GM21367 (cell line): ENCODE results near the gene TECPR1.
A peak's percentile ranks its signal among the peaks of the same experiment; 100 is the strongest.

Experiments
- ATAC-seq: cut with Tn5 transposase; IDR thresholded peaks from one replicate; pipeline ENCODE4 v1.9.1; 2021; ENCODE audit not compliant: unreplicated experiment

TECPR1 gene

DNA sequence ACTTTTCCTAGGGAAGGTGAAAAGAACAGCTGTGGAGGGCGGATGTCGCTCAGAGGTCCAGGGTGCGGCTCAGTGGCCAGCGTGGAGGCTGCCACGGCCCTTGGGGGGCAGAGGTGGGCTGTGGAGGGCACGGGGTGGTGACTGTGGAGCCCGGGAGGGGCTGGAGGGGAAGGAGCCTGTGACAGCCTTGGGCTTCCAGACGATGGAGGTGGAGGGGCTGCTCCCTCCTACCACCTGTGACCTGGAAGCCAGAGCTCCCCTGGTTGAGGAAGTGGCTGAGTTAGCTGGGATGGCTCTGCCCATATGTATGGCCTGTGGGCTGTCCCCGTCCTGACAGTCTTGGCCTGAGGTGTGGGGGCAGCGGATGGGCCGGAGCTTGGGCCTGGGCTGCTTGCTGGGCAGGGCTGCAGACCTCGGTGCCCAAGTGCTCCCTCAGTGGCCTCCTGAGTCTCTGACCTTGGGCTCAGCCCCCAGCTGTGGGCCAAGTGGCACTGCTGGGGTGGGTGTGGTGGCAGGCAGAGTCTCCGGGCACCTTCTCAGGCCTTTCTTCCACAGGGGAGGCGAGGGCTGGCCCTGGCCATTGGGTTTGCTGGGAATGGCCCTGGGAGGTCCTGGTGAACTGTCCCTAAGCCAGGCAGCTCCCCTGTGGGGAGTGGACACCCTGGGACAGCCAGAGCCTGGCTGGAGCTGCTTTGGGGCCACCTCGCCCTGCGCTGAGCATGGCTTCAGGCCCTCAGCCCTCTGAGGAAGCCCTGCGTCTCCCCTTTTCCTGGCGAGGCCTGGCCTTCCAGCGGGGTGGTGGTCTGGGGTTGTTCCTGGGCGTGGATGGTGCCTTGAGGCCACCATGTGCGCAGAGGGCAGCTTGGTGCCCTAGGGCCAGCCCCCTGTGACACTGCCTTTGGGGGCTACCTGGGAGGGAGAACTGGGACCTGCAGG, 33.4 kb upstream of the TECPR1 start:
- no peak for ATAC-seq

DNA sequence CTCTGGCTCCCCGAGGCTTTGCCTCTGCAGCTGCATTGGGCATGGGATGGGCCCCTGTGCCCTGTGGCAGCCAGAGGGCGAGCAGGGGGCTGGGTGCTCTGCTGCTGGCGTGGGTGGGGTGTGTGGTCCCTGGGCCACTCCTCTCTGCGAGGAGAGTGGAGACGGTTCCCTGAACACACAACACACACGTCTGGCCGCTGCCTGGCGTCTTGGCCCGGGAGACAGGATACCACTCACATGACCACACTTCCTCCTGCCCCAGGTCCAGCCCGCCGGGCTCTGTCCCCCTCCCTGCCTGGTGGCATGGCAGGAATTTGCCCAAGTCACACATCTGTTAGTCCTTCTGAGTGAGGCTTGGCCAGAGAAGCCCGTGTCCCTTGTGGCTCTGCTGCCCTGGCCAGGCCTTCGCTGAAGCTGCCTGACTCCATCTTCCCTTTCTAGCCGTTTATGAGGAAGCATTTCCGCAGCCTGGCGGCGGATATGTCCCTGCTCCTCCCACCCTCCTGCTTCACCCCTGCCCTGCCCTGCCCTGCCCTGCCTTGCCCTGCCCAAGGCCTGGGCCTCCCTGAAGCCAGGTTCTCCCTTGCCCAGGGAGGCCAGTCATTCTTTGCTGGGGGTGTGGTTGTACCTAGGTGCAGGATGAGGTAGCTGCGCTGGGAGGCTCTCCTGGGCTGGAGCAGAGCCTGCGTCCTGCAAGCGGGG, 32.5 kb upstream of the TECPR1 start:
- ATAC-seq, result no peak

DNA sequence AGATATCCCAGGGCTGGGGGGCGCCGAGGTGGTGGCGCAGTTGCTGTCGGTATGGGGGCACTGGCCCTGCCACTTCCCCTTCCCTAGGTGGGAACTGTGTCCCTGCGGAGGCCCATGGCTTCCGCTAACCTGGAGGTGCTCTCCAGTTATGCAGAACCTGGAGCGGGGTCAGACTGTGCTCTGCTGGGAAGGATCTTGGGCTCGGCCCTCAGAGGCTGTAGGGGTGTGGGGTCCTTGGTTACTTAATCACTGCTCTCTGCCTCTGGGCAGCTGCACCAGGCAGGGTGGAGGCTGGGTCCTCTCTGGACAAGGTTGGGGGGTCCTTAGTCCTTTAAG, 31.8 kb upstream of the TECPR1 start:
- ATAC-seq, result no peak

DNA sequence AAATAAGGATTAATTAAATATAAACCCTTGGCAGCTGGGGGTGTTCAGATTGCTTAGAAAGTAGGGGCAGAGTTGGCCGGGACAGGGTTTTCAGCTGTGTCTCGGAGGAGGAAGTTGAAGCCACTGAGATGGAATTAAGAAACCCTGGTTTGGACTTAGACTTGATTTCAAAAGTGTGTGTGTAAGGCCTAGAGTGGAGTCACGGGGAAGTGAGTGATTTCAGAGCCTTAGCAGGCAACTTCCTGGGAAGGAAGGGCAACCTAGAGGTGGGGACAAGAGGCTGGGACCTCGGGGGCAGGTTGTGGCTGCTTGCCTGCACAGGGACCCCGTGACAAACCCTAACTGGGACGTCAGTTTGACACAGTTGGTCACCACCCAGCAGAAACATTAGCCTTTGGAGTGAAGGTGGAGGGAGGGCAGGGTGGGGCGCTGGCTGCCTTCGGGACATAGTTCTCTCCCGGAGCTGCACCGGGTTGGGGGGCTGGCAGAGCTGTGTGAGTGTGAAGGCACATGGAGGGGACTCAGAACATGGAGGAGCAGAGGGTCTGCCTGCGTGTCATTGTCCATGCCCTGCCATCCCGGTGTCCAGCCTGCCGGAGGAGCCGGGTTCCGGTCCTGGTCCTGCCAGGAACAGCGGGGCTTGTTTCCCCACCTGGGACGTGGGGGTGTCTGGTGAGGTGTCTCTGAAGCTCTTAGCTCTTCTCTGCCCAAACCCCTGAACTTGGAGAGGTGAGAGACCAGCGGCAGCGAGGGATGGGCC, 31.3 kb upstream of the TECPR1 start:
- no peak for ATAC-seq

DNA sequence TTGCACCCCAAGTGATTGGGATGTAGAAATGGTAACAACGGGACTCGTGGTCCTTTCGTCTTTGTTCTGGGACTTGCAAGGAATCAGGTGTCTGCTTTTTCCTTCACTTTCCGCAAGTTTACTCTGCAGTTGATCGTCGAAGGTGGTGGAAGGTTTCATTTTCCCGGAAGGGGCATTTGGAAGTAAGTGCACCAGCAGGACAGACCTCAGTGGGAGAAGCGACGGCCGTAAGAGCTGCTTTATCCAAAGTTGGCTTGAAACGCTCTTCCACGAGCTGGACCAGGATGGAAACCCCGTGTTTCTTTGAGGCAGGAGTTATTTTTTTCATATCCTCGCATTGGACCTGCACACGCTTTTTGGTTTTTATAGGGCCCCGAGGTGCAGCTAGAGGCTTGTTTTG, 30.7 kb upstream of the TECPR1 start:
- no peak for ATAC-seq

DNA sequence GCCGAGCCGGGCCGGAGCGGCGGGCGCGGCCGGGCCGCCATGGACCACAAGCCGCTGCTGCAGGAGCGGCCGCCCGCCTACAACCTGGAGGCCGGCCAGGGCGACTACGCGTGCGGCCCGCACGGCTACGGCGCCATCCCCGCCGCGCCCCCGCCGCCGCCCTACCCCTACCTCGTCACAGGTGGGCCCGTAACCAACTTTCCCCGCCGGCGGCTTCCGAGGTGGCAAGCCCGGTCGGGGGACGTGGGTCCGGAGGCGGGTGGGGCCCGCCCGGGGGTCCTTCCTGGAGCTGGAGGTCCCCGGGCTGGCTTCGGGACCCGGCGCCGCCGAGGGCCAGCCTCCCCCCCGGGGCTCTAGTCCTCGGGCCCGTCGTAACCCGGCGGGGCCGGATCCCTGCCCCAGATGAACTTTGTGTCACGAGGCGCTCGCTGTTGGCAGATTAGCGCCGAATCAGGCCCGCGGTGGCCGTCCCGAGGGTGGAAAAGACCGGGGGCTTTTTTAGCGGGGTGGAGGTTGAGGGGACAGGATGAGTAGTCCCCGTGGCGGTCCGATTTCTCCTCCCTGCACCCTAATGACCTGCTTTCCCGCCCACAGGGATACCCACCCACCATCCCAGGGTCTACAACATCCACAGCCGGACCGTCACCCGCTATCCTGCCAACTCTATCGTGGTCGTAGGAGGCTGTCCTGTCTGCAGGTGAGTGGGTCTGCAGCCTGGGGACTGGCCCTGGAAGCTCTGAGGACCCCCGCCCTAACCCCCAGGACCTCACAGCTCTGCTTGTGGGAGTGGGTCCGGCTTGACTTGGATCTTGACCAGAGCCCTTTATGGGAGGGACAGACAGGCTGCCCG, 29.9 kb upstream of the TECPR1 start:
- peak; percentile 29 for ATAC-seq

DNA sequence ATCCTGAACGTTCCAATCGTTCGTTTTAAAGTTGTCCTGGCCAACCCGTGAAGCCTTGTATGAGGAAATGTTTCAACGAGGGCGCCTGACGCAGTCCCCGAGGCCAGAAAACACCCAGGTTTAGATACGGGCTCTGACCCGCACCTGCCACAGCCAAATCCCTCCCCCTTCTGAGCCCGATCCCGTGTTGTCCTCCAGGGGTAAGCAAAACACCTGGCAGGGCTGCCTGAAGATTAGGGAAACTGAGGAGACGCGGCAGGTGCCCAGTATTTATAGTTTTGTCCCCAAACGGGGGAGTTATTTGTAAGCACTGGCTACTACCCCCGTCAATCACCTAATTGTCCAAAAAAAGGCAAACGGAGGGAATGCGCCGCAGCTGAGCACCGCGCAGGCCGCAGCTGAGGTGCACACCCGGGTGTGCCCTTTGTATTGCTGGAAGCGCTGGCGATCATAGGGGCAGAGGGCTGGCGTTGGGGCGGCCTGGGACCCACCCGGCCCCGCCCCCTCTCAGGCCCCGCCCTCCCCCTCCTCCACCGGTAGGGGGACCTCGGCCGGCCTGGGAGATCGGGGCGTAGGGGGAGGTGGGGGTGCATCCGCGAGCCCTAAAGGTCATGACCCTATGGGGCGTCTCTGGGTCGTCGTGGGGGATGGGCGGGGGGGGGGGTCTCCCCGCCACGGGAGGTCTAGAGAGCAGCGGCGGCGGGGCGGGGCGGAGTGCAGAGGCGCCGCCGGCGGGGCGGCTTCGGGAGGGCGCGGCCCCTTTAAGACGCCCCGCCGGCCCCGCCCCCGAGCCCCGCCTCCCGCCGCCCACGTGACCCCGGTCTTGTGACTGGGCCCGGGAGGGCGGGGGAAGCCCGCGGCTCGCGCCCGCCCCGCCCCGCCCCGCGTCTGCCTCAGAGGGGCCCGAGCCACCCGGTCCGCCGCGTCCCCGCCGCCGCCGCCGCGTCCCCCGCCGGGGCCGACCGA, 29.0 kb upstream of the TECPR1 start, which contains the start of gene BRI3:
TSS of gene BRI3 (plus strand) at position 896 of the 966 bp plus-strand sequence. CDS start 110 bp downstream, outside the sequence.
- ATAC-seq, result peak; percentile 72

DNA sequence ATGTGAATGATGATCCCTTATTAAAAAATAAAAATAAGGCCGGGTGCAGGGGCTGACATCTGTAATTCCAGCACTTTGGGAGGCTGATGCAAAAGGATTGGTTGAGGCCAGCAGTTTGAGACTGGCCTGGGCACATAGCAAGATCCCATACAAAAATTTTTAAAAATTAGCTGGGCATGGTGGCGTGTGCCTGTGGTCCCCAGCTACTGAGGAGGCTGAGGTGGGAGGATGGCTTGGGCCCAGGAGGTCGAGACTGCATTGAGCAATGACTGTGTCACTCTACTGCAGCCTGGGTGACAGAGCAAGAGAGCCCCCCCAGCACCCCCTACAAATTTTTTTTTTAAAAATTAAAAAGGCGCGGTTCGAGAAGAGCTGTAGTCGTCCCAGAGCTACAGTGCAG, 28.3 kb upstream of the TECPR1 start:
- ATAC-seq, result no peak

DNA sequence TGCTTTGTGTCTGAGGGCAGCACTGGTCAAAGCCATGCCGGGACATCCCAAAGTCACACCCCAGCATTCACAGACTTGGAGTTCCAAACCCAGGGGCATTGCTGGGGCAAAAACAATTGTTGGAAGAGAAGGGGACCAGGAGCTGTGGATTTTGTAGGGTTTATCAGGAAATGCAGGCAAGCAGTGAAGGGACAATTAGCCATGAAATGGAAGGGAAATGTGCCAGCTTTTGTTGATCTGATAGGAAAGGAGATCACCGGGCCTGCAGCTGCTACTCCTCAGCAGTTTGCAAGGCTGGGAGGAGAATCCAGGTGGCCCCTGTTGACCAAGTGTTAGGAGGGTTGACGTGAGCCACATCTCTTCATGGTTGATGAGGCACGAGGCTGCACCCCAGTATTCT, 26.9 kb upstream of the TECPR1 start:
- no peak for ATAC-seq

DNA sequence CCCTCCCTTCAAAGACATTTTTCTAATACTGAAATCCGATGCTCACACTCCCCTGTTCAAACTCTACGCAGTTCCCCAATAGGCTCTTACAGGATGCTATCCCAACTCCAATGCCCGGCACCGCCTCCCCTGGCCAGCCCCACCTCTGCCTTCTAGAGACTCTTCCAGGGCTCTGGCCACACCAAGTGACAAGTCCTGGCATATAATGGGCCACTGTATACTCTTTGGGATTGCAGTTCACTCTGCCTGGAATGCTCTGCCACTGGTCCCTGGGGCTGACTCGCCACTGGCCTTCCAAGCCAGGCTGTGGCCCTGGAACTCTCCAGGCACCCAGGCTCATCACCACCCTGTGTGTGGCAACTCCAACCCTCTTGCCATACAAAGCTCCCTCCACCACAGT, 26.4 kb upstream of the TECPR1 start:
- no peak for ATAC-seq

DNA sequence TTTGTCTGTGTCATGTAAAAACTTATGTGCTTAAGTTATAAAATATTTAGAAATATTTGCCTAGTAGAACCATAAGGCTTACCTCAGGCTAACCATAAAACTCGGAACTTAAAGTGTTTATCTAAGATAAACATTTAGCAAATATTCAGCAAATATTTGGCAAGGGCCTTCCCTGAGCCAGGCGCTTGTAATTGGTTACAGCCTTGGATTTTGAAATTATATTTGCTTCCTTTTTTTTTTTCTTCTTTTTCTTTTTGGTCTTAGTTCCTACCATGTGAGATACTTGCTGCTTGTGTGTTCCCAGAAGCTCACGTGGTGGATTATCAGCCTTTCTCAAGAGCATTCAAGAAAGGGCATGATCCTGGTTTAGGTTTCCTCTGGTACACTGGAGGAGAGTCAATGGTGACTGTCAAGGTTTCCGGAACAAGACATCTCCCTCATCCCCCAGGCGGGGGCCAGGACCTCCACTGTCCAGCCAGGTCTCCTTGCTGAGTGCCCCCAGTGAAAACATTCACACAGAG, 24.3 kb upstream of the TECPR1 start:
- no peak for ATAC-seq

DNA sequence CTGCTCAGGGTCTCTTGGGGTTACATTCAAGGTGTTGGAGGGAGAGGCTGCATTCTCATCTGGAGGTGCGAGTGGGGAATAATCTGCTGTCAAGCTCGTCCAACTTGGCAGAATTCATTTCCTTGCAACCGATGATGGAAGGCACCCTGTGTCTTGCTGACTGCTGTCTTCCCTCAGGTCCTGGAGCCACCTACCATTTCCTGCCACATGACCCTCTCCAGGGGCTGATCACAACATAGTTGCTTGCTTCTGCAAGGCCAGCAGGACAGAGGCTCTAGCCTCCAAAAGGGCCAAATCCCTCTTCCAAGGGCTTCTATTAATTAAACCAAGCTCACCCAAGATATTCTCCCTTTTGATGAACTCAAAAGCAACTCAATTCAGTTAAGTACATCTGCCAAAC, 15.3 kb upstream of the TECPR1 start:
- ATAC-seq, result no peak

DNA sequence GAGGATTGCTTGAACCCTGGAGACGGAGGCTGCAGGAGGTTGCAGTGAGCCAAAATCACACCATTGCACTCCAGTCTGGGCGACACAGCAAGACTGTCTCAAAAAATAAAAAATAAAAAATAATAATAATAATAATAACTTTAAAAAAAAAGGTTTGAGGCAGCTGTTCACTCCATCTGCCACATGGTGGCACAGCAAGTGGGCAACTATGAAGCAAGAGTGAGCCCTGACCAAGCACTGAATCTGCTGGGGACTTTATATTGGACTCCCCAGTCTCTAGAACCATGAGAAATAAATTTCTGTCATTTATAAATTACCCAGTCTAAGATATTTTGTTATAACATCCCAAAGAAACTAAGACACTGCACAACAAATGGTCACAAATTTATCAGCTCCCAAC, 14.8 kb upstream of the TECPR1 start:
- ATAC-seq, result no peak

DNA sequence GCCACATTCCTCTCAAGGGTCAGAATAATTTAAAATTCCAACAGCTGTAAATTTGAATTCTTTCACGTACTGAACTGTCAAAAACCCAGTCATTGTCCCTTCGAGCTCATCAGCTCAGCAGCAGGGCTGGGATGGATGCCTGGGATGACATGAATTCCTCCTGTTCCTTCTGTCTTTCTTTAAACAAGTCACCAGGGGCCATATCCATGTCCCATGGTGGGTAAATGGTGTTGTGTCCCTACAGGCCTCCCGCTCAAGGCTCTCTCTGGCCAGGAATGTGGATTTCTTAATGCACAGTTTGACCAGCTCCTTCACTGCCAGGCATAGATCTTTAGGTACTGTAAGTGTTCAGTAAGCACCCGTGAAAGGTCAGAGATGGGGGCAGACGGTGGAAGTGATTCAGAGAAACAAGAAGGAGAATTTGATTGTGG, 13.8 kb upstream of the TECPR1 start:
- no peak for ATAC-seq

DNA sequence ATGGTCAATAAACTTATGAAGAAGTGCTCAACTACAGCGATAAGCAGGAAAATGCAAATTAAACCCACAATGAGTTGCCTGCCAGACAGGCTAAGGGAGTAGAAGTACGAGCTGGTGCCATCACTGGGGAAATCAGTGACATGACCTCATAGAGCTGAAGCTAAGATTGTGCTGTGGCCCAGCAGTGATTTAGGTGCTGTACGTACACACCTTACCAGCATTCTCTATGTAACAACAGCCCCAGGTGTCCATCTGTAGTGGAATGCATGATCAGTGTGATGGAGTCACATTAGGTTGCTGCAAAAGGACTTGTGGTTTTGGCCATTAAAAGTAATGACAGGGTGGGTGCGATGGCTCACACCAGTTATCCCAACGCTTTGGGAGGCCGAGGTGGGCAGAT, 5.7 kb upstream of the TECPR1 start:
- ATAC-seq, result no peak

DNA sequence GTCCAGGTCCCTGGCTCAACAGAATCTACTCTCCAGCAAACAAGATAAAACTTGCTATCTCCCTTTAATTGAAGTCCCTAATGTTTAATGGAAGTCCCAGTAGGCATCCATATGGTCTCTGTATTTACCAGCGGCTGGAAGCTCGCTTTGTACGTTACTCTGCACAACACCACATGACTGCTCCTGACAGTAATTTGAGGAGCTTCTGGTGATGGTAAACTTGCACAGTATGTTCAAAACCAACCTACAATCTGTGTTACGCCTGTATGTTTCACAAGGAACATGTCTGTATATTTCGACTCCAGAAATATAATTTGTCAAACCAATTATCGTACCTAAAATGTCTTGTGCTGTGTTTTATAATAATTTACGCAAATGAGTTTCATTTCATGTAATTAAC, 4.4 kb upstream of the TECPR1 start:
- no peak for ATAC-seq

DNA sequence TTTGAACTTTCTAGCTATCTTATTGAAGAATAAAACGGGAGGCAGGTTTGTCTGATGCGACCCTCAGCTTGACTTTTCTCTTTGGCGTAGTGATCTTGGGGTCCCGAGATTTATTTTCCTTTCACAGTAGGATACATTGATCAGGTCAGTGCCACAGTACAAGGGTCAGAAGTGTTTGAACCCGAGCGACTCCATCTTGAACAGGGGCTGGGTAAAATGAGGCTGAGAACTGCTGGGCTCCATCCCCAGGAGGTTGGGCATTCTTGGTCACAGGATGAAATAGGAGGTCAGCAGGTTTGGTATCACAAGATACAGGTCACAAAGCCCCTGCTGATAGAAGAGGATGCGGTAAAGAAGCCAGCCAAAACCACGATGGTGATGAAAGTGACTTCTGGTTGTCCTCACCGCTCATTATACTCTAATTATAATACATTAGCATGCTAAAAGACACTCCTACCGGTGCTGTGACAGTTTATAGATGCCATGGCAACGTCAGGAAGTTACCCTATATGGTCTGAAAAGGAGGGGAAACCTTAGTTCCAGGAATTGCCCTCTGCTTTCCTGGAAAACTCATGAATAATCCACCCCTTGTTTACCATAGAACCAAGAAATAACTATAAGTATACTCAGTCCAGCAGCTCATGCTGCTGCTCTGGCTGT, 3.0 kb upstream of the TECPR1 start:
- ATAC-seq, result no peak

DNA sequence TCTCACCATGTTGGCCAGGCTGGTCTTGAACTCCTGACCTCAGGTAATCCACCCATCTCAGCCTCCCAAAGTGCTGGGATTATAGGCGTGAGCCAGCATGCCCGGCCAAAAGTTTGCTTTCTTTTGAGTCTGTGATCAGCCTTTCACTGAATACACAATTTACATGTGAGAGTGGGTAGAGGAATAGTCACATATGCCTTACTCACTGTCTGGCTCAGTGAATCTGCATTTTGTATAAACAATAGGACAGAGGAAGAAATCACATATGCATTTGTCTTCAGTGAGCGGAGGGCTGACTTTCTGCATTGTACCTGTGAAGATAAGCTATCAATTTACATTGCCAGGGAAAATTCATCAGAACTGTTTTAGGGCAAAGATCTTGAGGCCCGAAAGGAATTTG, 2.5 kb upstream of the TECPR1 start:
- ATAC-seq, result no peak
